ENCODE results near the gene INMT.
A peak's percentile ranks its signal among the peaks of the same experiment; 100 is the strongest.

DNA sequence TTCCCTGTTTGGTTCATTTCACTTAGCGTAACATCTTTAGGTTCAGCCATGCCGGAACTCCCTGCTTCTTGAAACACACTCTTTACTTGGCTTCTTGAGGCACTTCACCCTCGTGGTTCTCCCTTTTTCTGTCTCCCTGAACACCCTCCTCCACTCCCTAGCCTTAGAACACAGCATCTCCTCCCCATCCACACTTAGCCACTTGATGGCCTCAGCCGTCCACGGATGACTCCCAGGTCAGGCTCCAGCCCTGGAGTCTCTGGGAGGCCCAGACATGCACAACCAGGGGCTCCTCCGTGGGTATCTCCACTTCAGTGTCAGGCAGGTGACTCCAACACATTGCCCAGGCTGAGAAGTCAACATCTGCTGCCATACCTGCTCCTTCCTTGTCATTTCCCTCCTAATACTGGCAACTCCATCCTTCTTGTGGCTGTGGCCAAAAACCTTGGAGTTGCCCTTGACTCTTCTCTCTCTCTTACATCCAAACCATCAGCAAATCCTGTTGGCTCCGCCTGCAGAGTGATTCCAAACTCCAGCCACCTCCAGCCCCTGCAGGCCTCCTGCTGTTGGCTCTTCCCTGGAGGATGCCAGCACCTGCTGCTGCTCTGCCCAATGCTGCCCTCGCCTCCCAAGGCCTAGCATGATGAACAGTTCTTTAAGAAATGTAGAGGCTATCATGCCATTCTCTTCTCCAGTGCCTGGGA is 8.4 kb upstream of the INMT start:
- TF ChIP-seq, protein P1, sequence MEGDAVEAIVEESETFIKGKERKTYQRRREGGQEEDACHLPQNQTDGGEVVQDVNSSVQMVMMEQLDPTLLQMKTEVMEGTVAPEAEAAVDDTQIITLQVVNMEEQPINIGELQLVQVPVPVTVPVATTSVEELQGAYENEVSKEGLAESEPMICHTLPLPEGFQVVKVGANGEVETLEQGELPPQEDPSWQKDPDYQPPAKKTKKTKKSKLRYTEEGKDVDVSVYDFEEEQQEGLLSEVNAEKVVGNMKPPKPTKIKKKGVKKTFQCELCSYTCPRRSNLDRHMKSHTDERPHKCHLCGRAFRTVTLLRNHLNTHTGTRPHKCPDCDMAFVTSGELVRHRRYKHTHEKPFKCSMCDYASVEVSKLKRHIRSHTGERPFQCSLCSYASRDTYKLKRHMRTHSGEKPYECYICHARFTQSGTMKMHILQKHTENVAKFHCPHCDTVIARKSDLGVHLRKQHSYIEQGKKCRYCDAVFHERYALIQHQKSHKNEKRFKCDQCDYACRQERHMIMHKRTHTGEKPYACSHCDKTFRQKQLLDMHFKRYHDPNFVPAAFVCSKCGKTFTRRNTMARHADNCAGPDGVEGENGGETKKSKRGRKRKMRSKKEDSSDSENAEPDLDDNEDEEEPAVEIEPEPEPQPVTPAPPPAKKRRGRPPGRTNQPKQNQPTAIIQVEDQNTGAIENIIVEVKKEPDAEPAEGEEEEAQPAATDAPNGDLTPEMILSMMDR (optimal IDR thresholded peaks at IDR 0.05 in 1 of 3, IDR thresholded peaks at IDR 0.05 in 1 of 3, conservative IDR thresholded peaks at IDR 0.05 in 1 of 3; ENCODE audit: extremely low read depth in 1 of 3, insufficient read depth in 2 of 3, low read length in 3 of 3): peak; percentile 19 to 70 (median 27)
- no peak for TF ChIP-seq EZH2 (IDR thresholded peaks at IDR 0.05; ENCODE audit: low read length)

All from keratinocyte (primary cell).